Ureter (tissue), 1 donor: Measurements from ENCODE around the gene AACS. TPM values are rescaled to one million over a fixed set of nuclear protein-coding genes. Genes with fewer than 3 reads are reported as not detected.
A peak's percentile ranks its signal among the peaks of the same experiment; 100 is the strongest.

Source experiments
- DNase-seq: peaks from one replicate; pipeline ENCODE4 v3.0.0-alpha.2; 2020; ENCODE audit warnings: low spot score
- total RNA-seq: library from RNA; stranded (reverse); gene quantifications from one replicate; pipeline ENCODE4 v1.2.4, GENCODE V29; 2023
- donor health status: DM: yes; HTN: yes; CAD: no.

The AACS gene
- total RNA-seq, 1 donor from 2014 or later, result 31.4 TPM

GRCh38 chr12:125152463-125152862 is 87.2 kb downstream of the AACS start:
- no peak for DNase-seq

GRCh38 chr12:125155366-125155765 is 90.1 kb downstream of the AACS start:
- DNase-seq, result no peak

- DNase-seq, result no peak
Observed at GRCh38 chr12:125157177-125157576, 91.9 kb downstream of the AACS start.

GRCh38 chr12:125159702-125160101 is 94.5 kb downstream of the AACS start:
- no peak for DNase-seq

GRCh38 chr12:125160281-125160955 is 95.2 kb downstream of the AACS start:
- DNase-seq, result no peak

- DNase-seq, result no peak
Observed at GRCh38 chr12:125161712-125162022, 96.4 kb downstream of the AACS start.

GRCh38 chr12:125162489-125163028 is 97.3 kb downstream of the AACS start:
- no peak for DNase-seq

GRCh38 chr12:125163148-125163547 is 97.9 kb downstream of the AACS start:
- no peak for DNase-seq

- no peak for DNase-seq
Observed at GRCh38 chr12:125164541-125164940, 99.3 kb downstream of the AACS start.

- no peak for DNase-seq
Observed at GRCh38 chr12:125166041-125166440, 100.8 kb downstream of the AACS start.

- no peak for DNase-seq
Observed at GRCh38 chr12:125167658-125168057, 102.4 kb downstream of the AACS start.

- no peak for DNase-seq
Observed at GRCh38 chr12:125169451-125169850, 104.2 kb downstream of the AACS start.

GRCh38 chr12:125169870-125170269 is 104.6 kb downstream of the AACS start:
- DNase-seq, result no peak

- no peak for DNase-seq
Observed at GRCh38 chr12:125171267-125171666, 106.0 kb downstream of the AACS start.

- no peak for DNase-seq
Observed at GRCh38 chr12:125172231-125172850, 107.1 kb downstream of the AACS start.

- no peak for DNase-seq
Observed at GRCh38 chr12:125175576-125175975, 110.3 kb downstream of the AACS start.

- DNase-seq, result no peak
Observed at GRCh38 chr12:125178222-125178621, 113.0 kb downstream of the AACS start.

GRCh38 chr12:125180144-125180543 is 114.9 kb downstream of the AACS start:
- no peak for DNase-seq

- no peak for DNase-seq
Observed at GRCh38 chr12:125181107-125181506, 115.9 kb downstream of the AACS start.

GRCh38 chr12:125183187-125184067 is 118.2 kb downstream of the AACS start:
- peak; percentile 82 for DNase-seq

- DNase-seq, result no peak
Observed at GRCh38 chr12:125184213-125184967, 119.2 kb downstream of the AACS start.

GRCh38 chr12:125185311-125185739 is 120.1 kb downstream of the AACS start:
- no peak for DNase-seq
